Activated T-helper 2 cell treated with anti-CD3 and anti-CD28 coated beads, Interferon-gamma antibody, Interleukin-2, Interleukin-4, amounts not matched to agents 10 μg/mL and 5 μg/mL and 100 μg/mL, durations not matched to agents 14 hours and 24 hours and 36 hours (primary cell): ENCODE data around the gene KIF26A. TPM values are rescaled to one million over a fixed set of nuclear protein-coding genes. Genes with fewer than 3 reads are reported as not detected.

Experiments used
- DNase-seq: peaks from one replicate; pipeline ENCODE4 v3.0.0; 2021; ENCODE audit warnings: low spot score
- H3K27ac Mint-ChIP-seq: one replicate; pipeline ENCODE4 v1.8.0; 2021; ENCODE audit warnings: mixed read lengths
- H3K27me3 Mint-ChIP-seq: one replicate; pipeline ENCODE4 v1.8.0; 2021; ENCODE audit warnings: low read depth, mixed read lengths
- H3K36me3 Mint-ChIP-seq: one replicate; pipeline ENCODE4 v1.8.0; 2021; ENCODE audit warnings: low read depth, mixed read lengths
- H3K4me1 Mint-ChIP-seq: one replicate; pipeline ENCODE4 v1.8.0; 2021; ENCODE audit warnings: low read depth, mixed read lengths
- H3K4me3 Mint-ChIP-seq: one replicate; pipeline ENCODE4 v1.8.0; 2021; ENCODE audit warnings: low read depth, mild to moderate bottlenecking, moderate library complexity, mixed read lengths
- H3K9me3 Mint-ChIP-seq: one replicate; pipeline ENCODE4 v1.8.0; 2021; ENCODE audit warnings: mixed read lengths
- intact Hi-C: fragments of 100-400 bp; cut with micrococcal nuclease; formaldehyde crosslinking; loops from one replicate; pipeline ENCODE4 v1.15.1; 2023
- total RNA-seq: library from RNA; stranded (reverse); gene quantifications from 2 replicates; pipeline ENCODE4 v1.2.3, GENCODE V29; 2022

Gene KIF26A
- total RNA-seq, 1 donor from 2014 or later: 0.34 TPM

DNA sequence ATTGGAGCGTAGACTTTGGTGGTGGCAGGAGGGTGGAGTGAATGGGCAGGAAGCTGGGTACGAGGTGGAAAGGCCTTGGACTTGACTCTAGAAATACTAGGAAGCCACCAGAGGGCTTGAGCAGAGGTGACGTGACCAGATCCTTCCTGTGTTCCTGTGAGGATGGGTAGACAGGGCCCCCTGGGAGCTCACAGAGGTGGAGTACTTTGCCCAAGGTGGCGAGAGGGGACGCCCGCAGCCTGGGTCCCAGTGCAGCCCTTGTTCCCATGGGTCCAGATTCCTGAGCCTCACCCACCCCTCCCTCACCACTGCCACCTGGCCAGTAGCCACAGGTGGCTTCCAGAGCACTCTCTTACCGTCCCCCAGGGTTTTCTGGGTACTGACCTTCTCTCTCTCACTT is 89.8 kb downstream of the KIF26A start:
- H3K36me3 Mint-ChIP-seq: no peaks in the 10 kb centered on the region
- H3K27me3 Mint-ChIP-seq: no peaks in the 10 kb centered on the region
- H3K4me3 Mint-ChIP-seq: no peak overlapping the region
- intact Hi-C loops: no loop called here
- peak overlapping the region; percentile 35 for H3K27ac Mint-ChIP-seq
- no peak for DNase-seq
- peaks cover 7% of the 10 kb centered on the region for H3K9me3 Mint-ChIP-seq
- H3K4me1 Mint-ChIP-seq: peaks cover 8% of the 10 kb centered on the region

DNA sequence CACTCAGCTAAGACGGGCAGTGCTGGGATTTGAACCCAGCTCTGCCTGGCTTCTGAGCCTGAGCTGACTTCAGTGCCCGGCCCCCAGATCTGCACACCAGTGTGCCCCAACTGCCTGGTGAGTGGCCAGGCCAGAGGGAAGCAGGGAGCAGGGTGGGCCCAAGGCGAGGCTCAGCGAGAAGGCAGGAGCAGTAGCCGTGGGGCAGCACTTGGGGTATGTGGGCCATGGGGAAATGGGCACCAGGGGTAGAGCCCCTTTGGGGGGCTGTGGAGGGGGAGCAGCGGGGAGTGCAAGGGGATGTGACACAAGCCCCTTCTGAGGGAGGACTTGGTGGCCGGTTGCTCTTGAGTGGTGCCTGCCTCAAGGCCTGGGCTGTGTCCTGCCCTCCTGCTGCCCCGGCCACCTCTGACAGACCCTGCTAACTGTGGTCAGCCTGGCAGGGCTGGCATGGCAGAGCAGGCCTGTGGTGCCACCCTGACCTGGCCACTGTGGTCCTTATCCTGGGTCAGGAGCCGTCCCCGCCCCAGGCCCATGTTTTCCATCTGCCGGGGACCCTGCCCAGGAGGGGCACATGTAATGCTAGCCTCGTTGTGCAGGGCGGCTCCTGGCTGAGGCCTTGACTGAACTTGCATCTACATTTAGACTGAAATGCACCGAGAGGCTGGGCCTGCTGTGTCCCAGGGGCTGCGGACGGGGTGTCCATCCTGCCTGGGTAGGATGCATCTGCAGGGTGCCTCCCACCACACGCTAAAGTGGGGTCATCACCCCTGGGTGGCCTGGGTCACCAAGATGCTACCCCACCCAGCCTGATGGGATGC is 90.5 kb downstream of the KIF26A start:
- H3K27ac Mint-ChIP-seq: no peak overlapping the region
- DNase-seq: no peak
- H3K4me3 Mint-ChIP-seq: no peak overlapping the region
- H3K36me3 Mint-ChIP-seq: no peaks in the 10 kb centered on the region
- H3K27me3 Mint-ChIP-seq: no peaks in the 10 kb centered on the region
- H3K9me3 Mint-ChIP-seq: peaks cover 14% of the 10 kb centered on the region
- peaks cover 8% of the 10 kb centered on the region for H3K4me1 Mint-ChIP-seq
- intact Hi-C loops: no loop called here

DNA sequence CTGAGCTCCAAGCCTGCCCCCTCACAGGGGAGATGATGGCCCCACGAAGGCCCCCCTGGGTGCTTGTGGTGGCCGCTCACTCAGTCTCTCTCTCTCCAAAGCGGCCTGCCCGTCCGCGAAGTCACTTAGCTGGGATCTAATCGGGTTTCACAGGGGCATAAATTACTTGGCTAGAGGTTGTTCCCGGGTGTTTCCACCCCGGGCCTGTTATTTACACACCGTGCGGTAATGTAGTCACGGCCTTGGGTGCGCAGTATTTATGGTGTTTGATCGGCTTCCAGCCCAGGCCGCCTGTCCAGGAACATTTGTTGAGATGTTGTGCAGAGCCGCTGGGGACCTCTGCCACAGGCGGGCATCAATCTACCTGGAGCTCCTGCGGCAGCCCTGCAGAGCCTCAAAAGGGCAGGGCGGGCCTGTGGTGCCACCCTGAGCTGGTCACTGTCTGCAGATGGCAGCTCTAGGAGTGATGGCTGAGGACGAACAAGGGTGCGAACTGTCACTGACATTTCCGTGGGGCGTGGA is 91.2 kb downstream of the KIF26A start:
- DNase-seq: no peak
- peaks cover 8% of the 10 kb centered on the region for H3K4me1 Mint-ChIP-seq
- H3K27ac Mint-ChIP-seq: no peak overlapping the region
- no peaks in the 10 kb centered on the region for H3K27me3 Mint-ChIP-seq
- H3K9me3 Mint-ChIP-seq: peaks cover 16% of the 10 kb centered on the region
- H3K36me3 Mint-ChIP-seq: no peaks in the 10 kb centered on the region
- intact Hi-C loops: no loop called here
- H3K4me3 Mint-ChIP-seq: no peak overlapping the region

DNA sequence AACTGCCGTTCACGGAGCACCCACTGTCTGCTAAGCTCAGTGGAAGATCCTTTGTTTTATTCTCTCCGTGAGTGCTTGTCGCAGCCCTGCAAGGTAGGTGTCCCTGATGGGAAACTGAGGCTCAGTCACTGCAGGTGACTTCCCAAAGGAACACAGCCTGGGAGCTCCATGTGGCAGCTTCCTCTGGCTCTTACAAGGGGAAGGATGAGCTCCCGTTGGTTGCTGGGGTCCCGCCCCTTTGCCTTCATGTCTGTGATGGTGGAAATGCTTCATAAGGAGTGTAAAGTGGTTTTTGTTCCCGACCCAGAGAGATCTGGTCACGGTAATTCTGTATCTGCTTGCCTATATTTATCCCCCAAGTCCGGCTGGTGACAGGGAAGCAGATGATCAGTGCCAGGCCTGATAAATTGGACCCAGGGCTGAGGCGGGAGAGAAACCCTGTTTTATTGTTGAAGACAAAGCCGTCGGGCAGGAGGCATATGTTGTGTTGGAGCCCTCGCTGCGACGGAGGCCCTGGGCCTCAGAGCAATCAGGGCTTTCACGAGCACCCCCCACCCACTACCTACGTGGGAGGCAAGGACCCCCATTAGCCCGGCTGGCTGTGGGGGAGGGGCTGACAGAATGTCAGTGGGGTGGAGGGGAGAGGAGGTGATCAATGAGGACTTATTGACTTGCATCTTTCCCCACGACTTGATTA is 91.9 kb downstream of the KIF26A start:
- H3K27ac Mint-ChIP-seq: no peak overlapping the region
- H3K36me3 Mint-ChIP-seq: no peaks in the 10 kb centered on the region
- intact Hi-C loops: no loop called here
- H3K4me3 Mint-ChIP-seq: no peak overlapping the region
- H3K27me3 Mint-ChIP-seq: no peaks in the 10 kb centered on the region
- no peak for DNase-seq
- peaks cover 16% of the 10 kb centered on the region for H3K9me3 Mint-ChIP-seq
- H3K4me1 Mint-ChIP-seq: peaks cover 8% of the 10 kb centered on the region

Other genes with a start within 250 kb of the KIF26A start
- 0.23 TPM in 1 of 2 replicates, not detected in the other for gene TDRD9, start 210.1 kb upstream of the KIF26A start, total RNA-seq
- gene RD3L, start 196.1 kb upstream of the KIF26A start, total RNA-seq: not detected in 2 replicates
- gene ASPG, start 52.9 kb upstream of the KIF26A start, total RNA-seq: not detected in 2 replicates